Left ventricle myocardium inferior (tissue), 1 donor: Measurements from ENCODE around the gene KIFBP. TPM values are rescaled to one million over a fixed set of nuclear protein-coding genes. Genes with fewer than 3 reads are reported as not detected.

Experiments used
- DNase-seq: peaks from one replicate; pipeline ENCODE4 v3.0.0-alpha.2; 2020
- H3K27ac ChIP-seq: fragments of 200-600 bp; replicated peaks from 2 replicates; pipeline ENCODE4 v1.8.0; 2021
- H3K27me3 ChIP-seq: fragments of 200-600 bp; 2 replicates; pipeline ENCODE4 v1.8.0; 2021; ENCODE audit warnings: low read depth
- H3K36me3 ChIP-seq: fragments of 200-600 bp; 2 replicates; pipeline ENCODE4 v1.8.0; 2021
- H3K4me1 ChIP-seq: fragments of 200-600 bp; 2 replicates; pipeline ENCODE4 v1.8.0; 2021
- H3K4me3 ChIP-seq: fragments of 200-600 bp; 2 replicates; pipeline ENCODE4 v1.8.0; 2021; ENCODE audit warnings: mild to moderate bottlenecking, moderate library complexity
- H3K9me3 ChIP-seq: fragments of 200-600 bp; replicated peaks from 2 replicates; pipeline ENCODE4 v1.8.0; 2021
- CTCF ChIP-seq: fragments of 200-600 bp; IDR thresholded peaks from 2 replicates; pipeline ENCODE4 v1.8.0; 2021; ENCODE audit warnings: antibody characterized with exemption, mild to moderate bottlenecking, borderline replicate concordance
- intact Hi-C: fragments of 100-400 bp; cut with micrococcal nuclease; formaldehyde crosslinking; loops from one replicate; pipeline ENCODE4 v1.11.0; 2022
- total RNA-seq: library from RNA; stranded (reverse); fragmentation: NEBNext Ultra II Directional; extraction: Animal tissue kit (Norgen Biotek cat#: 25700); gene quantifications from one replicate; pipeline ENCODE4 v1.2.1, GENCODE V29; 2021
- donor health status: DM: no; HTN: yes; CAD: no; lungs with severe emphysema.

Gene KIFBP
- total RNA-seq, 1 donor from 2014 or later = 51.2 TPM

GRCh38 chr10:69042838-69043237 lies 54.2 kb downstream of the KIFBP start:
- no peak for DNase-seq
- no peaks in the 10 kb centered on the region for H3K27me3 ChIP-seq
- no peak overlapping the region for H3K4me3 ChIP-seq
- no peaks in the 10 kb centered on the region for H3K36me3 ChIP-seq
- no peaks in the 10 kb centered on the region for H3K4me1 ChIP-seq
- no peaks in the 10 kb centered on the region for H3K9me3 ChIP-seq
- H3K27ac ChIP-seq = no peak overlapping the region
- intact Hi-C loops = no loop called here
- TF ChIP-seq CTCF = no peak

GRCh38 chr10:69043931-69044531 lies 55.4 kb downstream of the KIFBP start:
- H3K4me1 ChIP-seq = no peaks in the 10 kb centered on the region
- DNase-seq = no peak
- no peaks in the 10 kb centered on the region for H3K36me3 ChIP-seq
- no peak for TF ChIP-seq CTCF
- H3K27ac ChIP-seq = no peak overlapping the region
- no peaks in the 10 kb centered on the region for H3K9me3 ChIP-seq
- no peaks in the 10 kb centered on the region for H3K27me3 ChIP-seq
- no peak overlapping the region for H3K4me3 ChIP-seq
- intact Hi-C loops = no loop called here

GRCh38 chr10:69044546-69044945 lies 55.9 kb downstream of the KIFBP start:
- Histone ChIP-seq H3K4me3 (no peak overlapping the region), H3K4me1 (no peaks in the 10 kb centered on the region), H3K27me3 (no peaks in the 10 kb centered on the region), H3K36me3 (no peaks in the 10 kb centered on the region), H3K27ac (no peak overlapping the region), H3K9me3 (no peaks in the 10 kb centered on the region)
- no peak for TF ChIP-seq CTCF
- intact Hi-C loops = no loop called here
- no peak for DNase-seq

GRCh38 chr10:69045441-69046300 lies 57.1 kb downstream of the KIFBP start:
- Histone ChIP-seq H3K36me3 (no peaks in the 10 kb centered on the region), H3K4me3 (no peak overlapping the region), H3K9me3 (no peaks in the 10 kb centered on the region), H3K27ac (no peak overlapping the region), H3K4me1 (no peaks in the 10 kb centered on the region), H3K27me3 (no peaks in the 10 kb centered on the region)
- no peak for TF ChIP-seq CTCF
- no peak for DNase-seq
- intact Hi-C loops = no loop called here

- DNase-seq = no peak
- Histone ChIP-seq H3K27me3 (no peaks in the 10 kb centered on the region), H3K4me3 (no peak overlapping the region), H3K27ac (no peak overlapping the region), H3K36me3 (no peaks in the 10 kb centered on the region), H3K4me1 (no peaks in the 10 kb centered on the region), H3K9me3 (no peaks in the 10 kb centered on the region)
- intact Hi-C loops = no loop called here
- TF ChIP-seq CTCF = no peak
Observed at GRCh38 chr10:69047111-69047832, 58.7 kb downstream of the KIFBP start.
